Lung microvascular endothelial cell (primary cell): Measurements from ENCODE around the gene FAM124A. TPM values are rescaled to one million over a fixed set of nuclear protein-coding genes. Genes with fewer than 3 reads are reported as not detected.

ENCODE experiments used
- DNase-seq, 2 donors: peaks; one replicate each; pipeline versions ENCODE4 v3.0.0 to v3.0.0-alpha.2; 2010; ENCODE audit warnings: low read depth in 2 of 2
- total RNA-seq: library from RNA; depleted of rRNA; stranded (reverse); fragments of >200 nt; gene quantifications from 2 replicates; pipeline ENCODE4 v1.2.1, GENCODE V29; 2014

Gene FAM124A
- total RNA-seq, 1 donor from 2014 or later: 3.4 TPM

GRCh38 chr13:51333826-51334225, 111.6 kb downstream of the FAM124A start:
- no peak for DNase-seq

Other genes starting within 250 kb of the FAM124A start
- gene C13orf42, start 111.1 kb upstream of the FAM124A start, total RNA-seq: not detected in 2 replicates
- not detected in 2 replicates for gene SERPINE3, start 117.3 kb downstream of the FAM124A start, total RNA-seq
- gene INTS6, start 230.6 kb downstream of the FAM124A start, total RNA-seq: 24.8 and 34.3 TPM in 2 replicates